ENCODE data around the gene XRCC6. TPM values are rescaled to one million over a fixed set of nuclear protein-coding genes. Genes with fewer than 3 reads are reported as not detected.

XRCC6 gene
- total RNA-seq, 1 experiment from 2014 or later: 474 TPM

- TF ChIP-seq ZNF281 (CRISPR knock-in tag; IDR thresholded peaks at IDR 0.05) (no peak), PRDM15 (CRISPR knock-in tag; IDR thresholded peaks at IDR 0.05) (no peak), ZNF532 (CRISPR knock-in tag; IDR thresholded peaks at IDR 0.05; ENCODE audit: borderline replicate concordance) (no peak), ZNF121 (CRISPR knock-in tag; IDR thresholded peaks at IDR 0.05) (no peak), USF1 (CRISPR knock-in tag; IDR thresholded peaks at IDR 0.05) (no peak), ERG (CRISPR knock-in tag; IDR thresholded peaks at IDR 0.05) (no peak), E2F1 (CRISPR knock-in tag; IDR thresholded peaks at IDR 0.05) (no peak), RORB (CRISPR knock-in tag; IDR thresholded peaks at IDR 0.05) (no peak), TEAD4 (CRISPR knock-in tag; IDR thresholded peaks at IDR 0.05) (no peak), IRF1 (CRISPR knock-in tag; IDR thresholded peaks at IDR 0.05) (no peak), HMGA2 (CRISPR knock-in tag; IDR thresholded peaks at IDR 0.05) (no peak), PREB (CRISPR knock-in tag; IDR thresholded peaks at IDR 0.05; ENCODE audit: borderline replicate concordance) (no peak), JUN (CRISPR knock-in tag; IDR thresholded peaks at IDR 0.05) (no peak)
Measured at GRCh38 chr22:41658869-41659268, 37.8 kb downstream of the XRCC6 start (continued).
